ENCODE measurements around the gene JPH4. TPM values are rescaled to one million over a fixed set of nuclear protein-coding genes. Genes with fewer than 3 reads are reported as not detected.

The JPH4 gene
- total RNA-seq, 1 experiment from 2014 or later = not detected

- DNase-seq = no peak
- Histone ChIP-seq H3K36me3 (ENCODE audit: control insufficient read depth, insufficient read depth, low read length) (peaks cover 5% of the 10 kb centered on the region), H3K27me3 (replicated peaks; ENCODE audit: control insufficient read depth, insufficient read depth, low read length) (no peaks in the 10 kb centered on the region), H3K4me1 (0 out of 2 replicates have a peak, but pooled peaks cover 6% of the 10 kb centered on the region), H3K9me3 (no peaks in the 10 kb centered on the region), H3K4me3 (ENCODE audit: low read depth, low read length) (no peak overlapping the region)
- no peak for TF ChIP-seq CTCF (IDR thresholded peaks at IDR 0.05; ENCODE audit: insufficient read depth in 1 of 2, low read depth in 1 of 2, low read length in 1 of 2, severe bottlenecking in 1 of 2, unreplicated experiment in 1 of 2)
- Mint-ChIP-seq H3K4me3 (ENCODE audit: unreplicated experiment) (peak overlapping the region; percentile 49), H3K27me3 (ENCODE audit: insufficient read depth, unreplicated experiment) (no peaks in the 10 kb centered on the region), H3K27ac (ENCODE audit: unreplicated experiment) (peak overlapping the region; percentile 6), H3K9me3 (ENCODE audit: unreplicated experiment) (no peaks in the 10 kb centered on the region), H3K36me3 (ENCODE audit: insufficient read depth, unreplicated experiment) (peaks cover 42% of the 10 kb centered on the region), H3K4me1 (ENCODE audit: low read depth, unreplicated experiment) (peaks cover 14% of the 10 kb centered on the region)
- CTCF ChIA-PET = interaction anchor here (7.3 kb wide), 1 partner anchor 80 kb away, joined by 50 read pairs; no protein-coding TSS in a partner anchor
- no TSS peak for BruUV-seq (replicated peaks)
- intact Hi-C loops (cut with micrococcal nuclease; ENCODE audit: unreplicated experiment) = no loop called here
- POLR2A ChIA-PET = no interaction called here
These were observed 21.1 kb downstream of the JPH4 start for GRCh38 chr14:23557521-23557920.

GRCh38 chr14:23556700-23557440 is 21.7 kb downstream of the JPH4 start:
- intact Hi-C loops (cut with micrococcal nuclease; ENCODE audit: unreplicated experiment) = no loop called here
- H3K4me1 ChIP-seq = 0 out of 2 replicates have a peak, but pooled peaks cover 9% of the 10 kb centered on the region
- Mint-ChIP-seq H3K36me3 (ENCODE audit: insufficient read depth, unreplicated experiment) (peaks cover 41% of the 10 kb centered on the region), H3K4me1 (ENCODE audit: low read depth, unreplicated experiment) (peaks cover 14% of the 10 kb centered on the region), H3K27ac (ENCODE audit: unreplicated experiment) (peak overlapping the region; percentile 91), H3K4me3 (ENCODE audit: unreplicated experiment) (peak overlapping the region; percentile 94), H3K27me3 (ENCODE audit: insufficient read depth, unreplicated experiment) (no peaks in the 10 kb centered on the region), H3K9me3 (ENCODE audit: unreplicated experiment) (no peaks in the 10 kb centered on the region)
- peak overlapping the region; percentile 97 for H3K4me3 ChIP-seq (ENCODE audit: low read depth, low read length)
- BruUV-seq (replicated peaks) = no TSS peak
- peaks cover 4% of the 10 kb centered on the region for H3K36me3 ChIP-seq (ENCODE audit: control insufficient read depth, insufficient read depth, low read length)
- TF ChIP-seq CTCF (IDR thresholded peaks at IDR 0.05; ENCODE audit: insufficient read depth in 1 of 2, low read depth in 1 of 2, low read length in 1 of 2, severe bottlenecking in 1 of 2, unreplicated experiment in 1 of 2) = no peak
- ChIA-PET POLR2A (no interaction called here), CTCF (interaction anchor here (7.3 kb wide), 1 partner anchor 79 kb away, joined by 50 read pairs; no protein-coding TSS in a partner anchor)
- no peak for DNase-seq
- no peaks in the 10 kb centered on the region for H3K27me3 ChIP-seq (replicated peaks; ENCODE audit: control insufficient read depth, insufficient read depth, low read length)
- H3K9me3 ChIP-seq = no peaks in the 10 kb centered on the region

GRCh38 chr14:23555882-23556699 is 22.5 kb downstream of the JPH4 start, which contains the start of gene THTPA:
THTPA (plus strand) TSS chr14:23556271; CDS start chr14:23556758, 487 bp downstream.
- ChIA-PET CTCF (interaction anchor here (1.2 kb wide), 1 partner anchor 77 kb away, joined by 5 read pairs; no protein-coding TSS in a partner anchor), POLR2A (interaction anchor here (0.6 kb wide), 2 partner anchors 549 to 1567 kb away, joined by 4 to 5 read pairs; no protein-coding TSS in a partner anchor)
- no peaks in the 10 kb centered on the region for H3K9me3 Mint-ChIP-seq (ENCODE audit: unreplicated experiment)

More at GRCh38 chr14:23555882-23556699, 22.5 kb downstream of the JPH4 start, which contains the start of gene THTPA:
- TF ChIP-seq CTCF (IDR thresholded peaks at IDR 0.05; ENCODE audit: insufficient read depth in 1 of 2, low read depth in 1 of 2, low read length in 1 of 2, severe bottlenecking in 1 of 2, unreplicated experiment in 1 of 2) = no peak
- DNase-seq = peak; percentile 92 to 94
- Histone ChIP-seq H3K9me3 (no peaks in the 10 kb centered on the region), H3K4me3 (ENCODE audit: low read depth, low read length) (peak within 1 kb of the TSS; percentile 97), H3K4me1 (0 out of 2 replicates have a peak, but pooled peaks cover 11% of the 10 kb centered on the region), H3K36me3 (ENCODE audit: control insufficient read depth, insufficient read depth, low read length) (peaks cover 3% of the 10 kb centered on the region), H3K27me3 (replicated peaks; ENCODE audit: control insufficient read depth, insufficient read depth, low read length) (no peaks in the 10 kb centered on the region)
- H3K27me3 Mint-ChIP-seq (ENCODE audit: insufficient read depth, unreplicated experiment) = no peaks in the 10 kb centered on the region
- H3K4me1 Mint-ChIP-seq (ENCODE audit: low read depth, unreplicated experiment) = peaks cover 14% of the 10 kb centered on the region
- peak within 1 kb of the TSS; percentile 94 for H3K4me3 Mint-ChIP-seq (ENCODE audit: unreplicated experiment)
- intact Hi-C loops (cut with micrococcal nuclease; ENCODE audit: unreplicated experiment) = no loop called here
- peak within 1 kb of the TSS; percentile 91 for H3K27ac Mint-ChIP-seq (ENCODE audit: unreplicated experiment)
- BruUV-seq (replicated peaks) = TSS peak; percentile 73
- H3K36me3 Mint-ChIP-seq (ENCODE audit: insufficient read depth, unreplicated experiment) = peaks cover 34% of the 10 kb centered on the region

All from Caco-2 (cell line).